Heart left ventricle (tissue), 13 donors: ENCODE data around the gene A3GALT2.

ENCODE experiments used
- CTCF ChIP-seq, 12 donors: fragments of 200-600 bp; sonication (generic) in 4 of 12; IDR thresholded peaks; one replicate each; pipeline versions ENCODE4 v1.5.0 to v1.8.0; 2018 to 2022; ENCODE audit warnings: antibody characterized with exemption in 12 of 12, mild to moderate bottlenecking in 5 of 12
- POLR2A ChIP-seq, 2 donors: fragments of 450-650 bp; IDR thresholded peaks; one replicate each; pipeline ENCODE4 v1.6.1; 2017; ENCODE audit warnings: antibody characterized with exemption in 2 of 2, mild to moderate bottlenecking in 2 of 2, moderate library complexity in 2 of 2
- donor health status: ischemic (EF 13 %, LVEDD 7.1; RV severe dilation, severe dysfunction).
- donor health status: DM: no; HTN: yes; CAD: no.
- donor health status: DM: no; HTN: no; CAD: no.
- donor health status: ischemic (EF 25% LVEDD 6.9; RV normal size, moderate dysfunction).
- donor health status: ischemic (EF 25% LVEDD 5.7; RV mildly dilated, moderate dysfunction).
- donor health status: ischemic (EF 35%, LVEDD 5.7; RV mildly dilated, moderate dysfunction).
- donor health status: nonischemic (EF 11% LVEDD 7.7; RV severe dilation, severe dysfunction).
- donor health status: DM: yes; HTN: yes; CAD: no.
- donor health status: PGD.
- donor health status: ischemic (EF 29% LVEDD 5.4; RV normal size, mild dysfunction).
- donor health status: nonischemic (EF 23%, LVEDD 6.1; RV moderate dilation, normal function).

- TF ChIP-seq POLR2A (IDR thresholded peaks at IDR 0.05) (no peak), CTCF (IDR thresholded peaks at IDR 0.05) (no peak)
Measured at GRCh38 chr1:33287317-33287716, 33.6 kb downstream of the A3GALT2 start.
